GM19438 (cell line): ENCODE measurements around the gene SLC35F3.
"Not testable (repeated sequence)": the region's sequence is repeated elsewhere in the genome, so short reads cannot be mapped to it uniquely, and the experiment has no call there.

Source experiments
- ATAC-seq: cut with Tn5 transposase; IDR thresholded peaks from one replicate; pipeline ENCODE4 v1.9.1; 2021; ENCODE audit warnings: low read depth; ENCODE audit not compliant: unreplicated experiment

Gene SLC35F3

GRCh38 chr1:234330843-234331215, 426.4 kb downstream of the SLC35F3 start:
- ATAC-seq = no peak

DNA sequence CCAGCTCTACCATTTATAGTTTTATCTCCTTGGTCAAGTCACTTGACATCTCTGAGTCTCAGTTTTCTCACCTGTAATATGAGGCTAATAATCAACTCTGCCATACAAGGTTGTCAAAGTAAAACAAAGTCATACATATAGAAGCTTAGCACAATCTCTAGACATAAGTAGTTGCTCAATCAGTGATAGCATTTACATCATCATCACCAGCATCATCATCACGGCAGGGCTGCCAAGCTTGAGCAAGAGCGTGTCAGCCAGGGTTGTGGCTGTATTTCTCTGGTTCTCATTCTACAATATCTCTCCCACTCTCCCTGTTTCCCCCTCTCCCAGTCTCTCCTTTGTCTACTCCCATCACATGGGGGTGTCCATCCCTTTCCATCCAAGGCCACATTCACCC, 427.0 kb downstream of the SLC35F3 start:
- no peak for ATAC-seq

DNA sequence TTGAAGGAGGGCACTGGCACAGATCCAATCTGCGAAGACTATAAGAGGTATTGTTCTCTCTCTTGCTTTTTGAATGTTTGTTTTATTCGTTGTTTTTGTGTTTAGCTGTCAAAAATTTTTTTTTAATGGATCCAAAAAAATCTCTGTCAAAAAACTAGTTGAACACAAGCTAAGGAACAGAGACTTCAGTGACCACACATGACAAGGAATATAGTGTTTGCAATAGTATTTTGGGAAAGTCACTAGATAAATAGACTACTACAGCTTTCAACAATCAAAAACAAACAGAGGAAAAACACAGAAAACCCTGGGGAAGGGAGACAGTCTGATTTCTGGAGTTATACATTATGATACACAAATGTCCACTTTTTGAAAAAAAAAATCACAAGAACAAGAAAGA, 431.9 kb downstream of the SLC35F3 start:
- ATAC-seq = no peak

DNA sequence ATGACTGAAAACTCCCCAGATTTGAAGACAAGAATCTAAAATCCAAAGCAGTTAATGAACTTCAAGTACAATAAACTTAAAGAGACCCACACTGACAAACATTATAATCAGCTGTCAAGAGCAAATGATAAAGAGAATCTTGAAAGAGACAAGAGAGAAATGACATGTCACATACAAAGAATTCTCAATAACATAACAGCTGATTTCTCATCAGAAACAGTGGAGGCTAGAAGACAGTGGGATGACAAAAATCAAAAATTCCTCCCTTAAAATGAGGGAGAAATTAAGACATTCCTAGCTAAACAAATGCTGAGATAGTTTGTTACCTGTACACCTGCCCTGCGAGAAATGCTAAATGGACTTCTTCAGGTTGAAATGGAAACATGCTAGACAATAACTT, 432.8 kb downstream of the SLC35F3 start:
- no peak for ATAC-seq

- no peak for ATAC-seq
Measured at GRCh38 chr1:234340528-234340927, 436.1 kb downstream of the SLC35F3 start.

GRCh38 chr1:234342774-234343173, 438.3 kb downstream of the SLC35F3 start:
- no peak for ATAC-seq

DNA sequence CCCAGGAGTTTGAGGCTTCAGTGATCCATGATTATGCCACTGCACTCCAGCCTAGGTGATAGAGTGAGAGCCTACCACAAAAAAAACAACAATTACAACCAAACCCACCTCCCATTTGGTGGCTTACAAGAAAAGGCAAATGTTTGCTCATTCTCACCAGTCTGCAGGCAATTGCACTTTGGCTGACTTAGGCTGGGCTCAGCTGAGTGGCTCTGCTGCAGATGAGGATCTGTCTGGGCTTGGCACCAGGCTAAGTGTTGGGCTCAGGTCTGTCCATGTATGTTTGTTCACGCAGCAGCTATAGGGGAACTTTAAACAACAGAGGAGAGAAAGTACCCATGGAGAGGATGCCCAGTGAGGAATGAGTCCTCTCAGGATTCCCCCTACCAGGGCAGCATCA, 440.8 kb downstream of the SLC35F3 start:
- ATAC-seq = no peak

- no peak for ATAC-seq
Measured at GRCh38 chr1:234348964-234349363, 444.5 kb downstream of the SLC35F3 start.

DNA sequence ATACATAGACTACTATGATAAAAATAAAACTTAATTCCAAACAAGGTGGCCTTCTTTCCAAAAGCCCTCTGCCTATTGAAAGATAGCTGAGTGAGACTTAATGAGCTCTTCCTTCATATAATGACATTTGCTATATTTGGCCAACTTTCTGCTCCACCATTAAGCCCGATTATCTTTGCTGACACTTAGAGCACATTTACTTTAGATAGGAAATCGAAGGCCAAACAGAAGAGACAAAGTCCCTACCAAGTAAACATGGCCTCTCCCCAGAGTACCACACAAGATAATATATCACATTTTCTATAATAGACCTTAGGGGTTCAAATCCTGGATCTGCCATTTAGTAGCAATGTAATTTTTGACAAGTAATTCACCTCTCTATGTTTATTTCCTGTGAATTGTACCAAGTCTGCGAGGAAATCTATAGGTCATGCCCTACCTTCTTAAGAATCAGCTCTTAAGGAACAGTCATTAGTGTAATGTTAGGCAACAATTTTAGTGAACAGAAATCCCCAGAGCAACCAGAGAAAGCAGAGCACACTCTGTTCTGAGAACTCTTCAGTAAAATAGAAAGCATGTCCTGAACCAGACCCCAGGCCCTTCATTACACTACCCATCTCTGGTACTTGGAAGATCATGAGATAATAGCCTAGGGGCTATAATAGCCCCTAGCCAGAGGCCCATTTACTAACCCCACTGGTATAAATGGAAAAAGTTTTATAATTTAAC, 451.5 kb downstream of the SLC35F3 start:
- ATAC-seq = no peak

DNA sequence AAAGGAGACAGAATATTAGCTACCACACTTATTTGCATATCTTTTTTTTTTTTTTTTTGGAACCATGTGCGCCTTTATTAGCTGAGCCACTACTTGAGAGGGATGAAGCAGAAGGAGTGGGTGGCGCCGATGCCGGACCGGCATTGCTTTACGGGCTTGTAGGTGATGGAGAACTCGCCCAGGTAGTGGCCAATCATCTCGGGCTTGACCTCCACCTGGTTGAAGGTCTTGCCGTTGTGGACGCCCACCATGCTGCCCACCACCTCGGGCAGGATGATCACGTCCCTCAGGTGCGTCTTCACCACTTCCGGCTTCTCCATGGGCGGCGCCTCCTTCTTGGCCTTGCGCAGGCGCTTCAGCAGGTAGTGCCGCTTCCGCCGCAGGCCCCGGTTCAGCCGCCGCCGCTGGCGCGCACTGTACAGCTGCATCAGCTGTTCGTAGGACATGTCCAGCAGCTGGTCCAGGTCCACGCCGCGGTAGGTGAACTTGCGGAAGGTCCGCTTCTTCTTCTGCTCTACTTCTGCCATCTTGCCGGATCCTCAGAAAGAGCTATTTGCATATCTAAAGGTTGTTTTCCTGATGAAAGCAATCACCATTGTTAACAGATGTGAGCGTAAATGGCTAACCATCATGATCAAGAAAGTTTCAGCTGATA, 452.3 kb downstream of the SLC35F3 start:
- not testable (repeated sequence) for ATAC-seq

DNA sequence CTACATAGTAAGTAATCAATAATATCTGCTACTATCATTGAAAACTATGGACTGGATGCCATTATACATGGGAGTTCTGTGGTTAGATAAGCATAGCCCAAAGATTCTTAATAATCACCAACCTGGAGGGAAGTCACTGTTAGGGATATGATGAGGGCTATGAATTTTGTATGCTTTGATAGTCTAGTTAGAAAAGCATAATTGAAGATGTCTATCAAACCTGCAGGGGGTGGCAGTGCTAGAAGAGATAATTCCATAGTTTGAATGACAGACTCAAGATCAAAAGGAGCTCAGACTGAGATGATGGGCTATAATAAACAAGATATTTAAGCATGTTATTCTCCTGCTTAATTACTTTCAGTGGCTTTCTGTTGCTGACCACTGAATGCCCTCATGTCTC, 453.4 kb downstream of the SLC35F3 start:
- ATAC-seq = no peak

- no peak for ATAC-seq
Measured at GRCh38 chr1:234361102-234361603, 456.7 kb downstream of the SLC35F3 start.

GRCh38 chr1:234362558-234362957, 458.1 kb downstream of the SLC35F3 start:
- ATAC-seq = no peak

GRCh38 chr1:234368320-234369032, 464.0 kb downstream of the SLC35F3 start:
- ATAC-seq = no peak

DNA sequence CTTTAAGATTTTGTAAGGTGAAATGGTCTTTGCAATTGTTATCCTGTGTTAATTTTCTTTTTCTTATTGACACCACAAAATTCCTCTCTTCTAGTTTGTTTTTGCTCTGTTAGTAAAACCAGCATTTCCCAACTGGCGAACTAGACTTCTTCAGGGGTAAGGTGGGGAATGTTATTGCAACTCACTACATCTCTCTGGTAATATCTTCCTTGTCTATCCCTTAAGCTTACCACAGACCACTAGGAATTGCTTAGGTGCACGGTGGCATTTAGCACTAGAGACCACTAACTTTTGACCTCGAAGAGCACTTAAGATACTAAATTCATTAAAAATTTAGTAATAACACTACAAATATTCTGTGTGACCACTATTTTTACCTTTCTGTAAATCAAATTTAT, 464.6 kb downstream of the SLC35F3 start:
- no peak for ATAC-seq

DNA sequence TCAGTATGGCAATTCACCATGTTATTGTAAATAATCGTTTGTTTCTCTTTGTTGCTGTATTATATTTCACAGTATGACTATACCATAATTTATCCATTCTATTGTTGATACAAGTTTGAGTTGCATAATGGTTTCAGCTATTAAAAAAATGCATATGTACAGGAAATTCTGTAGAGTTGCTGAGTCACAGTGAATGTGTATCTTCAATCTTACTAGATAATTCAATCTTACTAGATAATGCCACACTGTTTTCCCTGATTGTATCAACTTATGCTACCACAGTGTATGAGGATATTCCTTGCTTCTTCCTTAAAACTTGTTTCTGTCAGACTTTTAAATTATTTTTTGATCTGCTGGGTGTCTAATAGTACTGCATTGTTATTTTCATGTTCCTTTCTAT, 465.3 kb downstream of the SLC35F3 start:
- no peak for ATAC-seq

GRCh38 chr1:234371414-234371813, 466.9 kb downstream of the SLC35F3 start:
- no peak for ATAC-seq

DNA sequence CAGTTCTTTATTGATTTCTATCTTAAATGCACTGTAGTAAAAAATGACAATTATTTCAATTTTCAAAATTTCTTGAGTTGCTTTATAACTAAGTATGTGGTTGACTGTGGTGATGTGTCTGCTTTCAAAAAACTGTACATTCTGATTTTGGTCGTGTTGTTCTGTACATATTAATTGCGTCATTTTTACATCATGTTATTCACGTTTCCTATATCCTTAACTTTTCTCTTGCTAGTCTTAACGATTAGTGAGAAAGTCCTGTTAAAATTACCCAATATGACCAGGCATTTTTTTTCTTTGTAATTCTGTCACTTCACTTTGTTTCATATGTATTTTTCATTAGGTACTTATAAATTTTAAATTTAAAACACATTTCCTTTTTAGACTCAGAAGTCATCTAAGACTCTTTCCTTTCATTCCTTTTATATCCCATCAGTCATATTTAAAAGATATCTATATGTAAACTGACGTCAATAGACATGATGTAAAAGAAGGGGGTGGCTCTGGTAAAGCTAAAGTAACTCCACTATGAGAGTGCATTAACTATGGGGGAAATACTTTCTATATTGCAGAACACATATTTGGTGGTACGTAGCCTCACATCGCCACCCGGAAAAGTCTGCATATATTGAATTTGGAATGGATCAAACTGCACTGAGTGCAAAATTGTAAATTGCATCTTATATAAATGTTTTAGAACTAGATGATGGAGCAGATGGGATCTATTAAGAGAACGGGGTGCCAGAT, 467.7 kb downstream of the SLC35F3 start:
- ATAC-seq = no peak

- ATAC-seq = peak; percentile 95
Measured at GRCh38 chr1:234373064-234373958, 468.8 kb downstream of the SLC35F3 start, which contains the start of gene COA6. Gene COA6 (plus strand): TSS chr1:234373456. CDS start chr1:234373467, 11 bp downstream.

DNA sequence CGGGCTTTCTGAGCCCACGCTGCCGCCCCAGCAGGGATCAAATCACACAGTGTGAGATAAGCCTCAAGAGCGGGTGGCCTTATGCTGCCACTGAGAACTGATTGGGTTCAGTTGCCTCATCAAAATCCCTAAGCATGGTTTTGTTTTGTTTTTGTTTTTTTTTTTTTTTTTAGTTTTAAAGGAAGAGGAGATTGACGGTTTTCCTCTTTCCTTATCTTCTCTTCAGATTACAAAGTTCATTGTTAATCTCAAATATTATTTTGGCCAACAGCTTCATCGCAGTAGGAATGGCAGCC, 469.4 kb downstream of the SLC35F3 start:
- ATAC-seq = peak; percentile 24
